ENCODE results near the gene MSGN1.

The MSGN1 gene

GRCh38 chr2:17816396-17817245 lies at the start of gene MSGN1:
Gene MSGN1, plus strand, starts transcription at chr2:17816460. Its CDS starts 59 bp downstream, at chr2:17816519.
- Histone ChIP-seq H3K27ac (ENCODE audit: low read depth, low read length) (no peak within 1 kb of the TSS), H3K9ac (ENCODE audit: low read length) (no peak within 1 kb of the TSS), H3K4me1 (ENCODE audit: insufficient read depth, low read length) (no peaks in the 10 kb centered on the region)

GRCh38 chr2:17768894-17769293 lies 47.4 kb upstream of the MSGN1 start:
- no peaks in the 10 kb centered on the region for H3K27me3 ChIP-seq (ENCODE audit: control insufficient read depth in 1 of 2, insufficient read depth in 2 of 2, low read length in 2 of 2)
- no peak overlapping the region for H3K9ac ChIP-seq (ENCODE audit: low read length)
- no peak overlapping the region for H3K27ac ChIP-seq (ENCODE audit: low read depth, low read length)
- no peaks in the 10 kb centered on the region for H3K4me1 ChIP-seq (ENCODE audit: insufficient read depth, low read length)
- no peaks in the 10 kb centered on the region for H3K36me3 ChIP-seq (ENCODE audit: insufficient read depth, low read length)
- no peaks in the 10 kb centered on the region for H3K9me3 ChIP-seq (ENCODE audit: low read length)
- no peak overlapping the region for H3K4me3 ChIP-seq (ENCODE audit: low read depth in 1 of 2, low read length in 2 of 2)

More at GRCh38 chr2:17816396-17817245, at the start of gene MSGN1:
- no peaks in the 10 kb centered on the region for H3K36me3 ChIP-seq (ENCODE audit: insufficient read depth, low read length)
- H3K4me3 ChIP-seq (ENCODE audit: low read depth in 1 of 2, low read length in 2 of 2), result no peak within 1 kb of the TSS
- no peaks in the 10 kb centered on the region for H3K9me3 ChIP-seq (ENCODE audit: low read length)
- H3K27me3 ChIP-seq (ENCODE audit: control insufficient read depth in 1 of 2, insufficient read depth in 2 of 2, low read length in 2 of 2), result no peaks in the 10 kb centered on the region

GRCh38 chr2:17771956-17772355 lies 44.3 kb upstream of the MSGN1 start:
- H3K9me3 ChIP-seq (ENCODE audit: low read length), result no peaks in the 10 kb centered on the region
- no peak overlapping the region for H3K4me3 ChIP-seq (ENCODE audit: low read depth in 1 of 2, low read length in 2 of 2)
- H3K9ac ChIP-seq (ENCODE audit: low read length), result no peak overlapping the region
- H3K27ac ChIP-seq (ENCODE audit: low read depth, low read length), result no peak overlapping the region
- H3K4me1 ChIP-seq (ENCODE audit: insufficient read depth, low read length), result no peaks in the 10 kb centered on the region
- H3K36me3 ChIP-seq (ENCODE audit: insufficient read depth, low read length), result no peaks in the 10 kb centered on the region
- H3K27me3 ChIP-seq (ENCODE audit: control insufficient read depth in 1 of 2, insufficient read depth in 2 of 2, low read length in 2 of 2), result no peaks in the 10 kb centered on the region

- H3K36me3 ChIP-seq (ENCODE audit: insufficient read depth, low read length), result no peaks in the 10 kb centered on the region
Measured at GRCh38 chr2:17772532-17772931, 43.7 kb upstream of the MSGN1 start.

GRCh38 chr2:17780546-17780945 lies 35.7 kb upstream of the MSGN1 start:
- Histone ChIP-seq H3K4me3 (ENCODE audit: low read depth in 1 of 2, low read length in 2 of 2) (no peak overlapping the region), H3K9me3 (ENCODE audit: low read length) (no peaks in the 10 kb centered on the region), H3K36me3 (ENCODE audit: insufficient read depth, low read length) (no peaks in the 10 kb centered on the region), H3K4me1 (ENCODE audit: insufficient read depth, low read length) (no peaks in the 10 kb centered on the region), H3K9ac (ENCODE audit: low read length) (no peak overlapping the region), H3K27ac (ENCODE audit: low read depth, low read length) (no peak overlapping the region), H3K27me3 (ENCODE audit: control insufficient read depth in 1 of 2, insufficient read depth in 2 of 2, low read length in 2 of 2) (no peaks in the 10 kb centered on the region)

More at GRCh38 chr2:17772532-17772931, 43.7 kb upstream of the MSGN1 start:
- no peak overlapping the region for H3K27ac ChIP-seq (ENCODE audit: low read depth, low read length)
- no peaks in the 10 kb centered on the region for H3K27me3 ChIP-seq (ENCODE audit: control insufficient read depth in 1 of 2, insufficient read depth in 2 of 2, low read length in 2 of 2)
- H3K4me1 ChIP-seq (ENCODE audit: insufficient read depth, low read length), result no peaks in the 10 kb centered on the region
- H3K4me3 ChIP-seq (ENCODE audit: low read depth in 1 of 2, low read length in 2 of 2), result no peak overlapping the region
- H3K9me3 ChIP-seq (ENCODE audit: low read length), result no peaks in the 10 kb centered on the region
- no peak overlapping the region for H3K9ac ChIP-seq (ENCODE audit: low read length)

- H3K4me1 ChIP-seq (ENCODE audit: insufficient read depth, low read length), result no peaks in the 10 kb centered on the region
- no peaks in the 10 kb centered on the region for H3K27me3 ChIP-seq (ENCODE audit: control insufficient read depth in 1 of 2, insufficient read depth in 2 of 2, low read length in 2 of 2)
- no peak overlapping the region for H3K4me3 ChIP-seq (ENCODE audit: low read depth in 1 of 2, low read length in 2 of 2)
- H3K27ac ChIP-seq (ENCODE audit: low read depth, low read length), result no peak overlapping the region
- H3K36me3 ChIP-seq (ENCODE audit: insufficient read depth, low read length), result no peaks in the 10 kb centered on the region
- H3K9ac ChIP-seq (ENCODE audit: low read length), result no peak overlapping the region
- H3K9me3 ChIP-seq (ENCODE audit: low read length), result no peaks in the 10 kb centered on the region
Measured at GRCh38 chr2:17781482-17781881, 34.8 kb upstream of the MSGN1 start.

GRCh38 chr2:17786727-17787126 lies 29.5 kb upstream of the MSGN1 start:
- H3K27ac ChIP-seq (ENCODE audit: low read depth, low read length), result no peak overlapping the region
- no peaks in the 10 kb centered on the region for H3K9me3 ChIP-seq (ENCODE audit: low read length)
- no peak overlapping the region for H3K9ac ChIP-seq (ENCODE audit: low read length)
- H3K4me3 ChIP-seq (ENCODE audit: low read depth in 1 of 2, low read length in 2 of 2), result no peak overlapping the region
- H3K27me3 ChIP-seq (ENCODE audit: control insufficient read depth in 1 of 2, insufficient read depth in 2 of 2, low read length in 2 of 2), result no peaks in the 10 kb centered on the region
- H3K4me1 ChIP-seq (ENCODE audit: insufficient read depth, low read length), result no peaks in the 10 kb centered on the region
- no peaks in the 10 kb centered on the region for H3K36me3 ChIP-seq (ENCODE audit: insufficient read depth, low read length)

- Histone ChIP-seq H3K27ac (ENCODE audit: low read depth, low read length) (no peak overlapping the region), H3K4me1 (ENCODE audit: insufficient read depth, low read length) (no peaks in the 10 kb centered on the region)
Measured at GRCh38 chr2:17788773-17789172, 27.5 kb upstream of the MSGN1 start.

GRCh38 chr2:17790536-17790935 lies 25.7 kb upstream of the MSGN1 start:
- H3K27me3 ChIP-seq (ENCODE audit: control insufficient read depth in 1 of 2, insufficient read depth in 2 of 2, low read length in 2 of 2), result no peaks in the 10 kb centered on the region
- H3K9ac ChIP-seq (ENCODE audit: low read length), result no peak overlapping the region
- no peak overlapping the region for H3K27ac ChIP-seq (ENCODE audit: low read depth, low read length)
- no peaks in the 10 kb centered on the region for H3K9me3 ChIP-seq (ENCODE audit: low read length)
- H3K4me1 ChIP-seq (ENCODE audit: insufficient read depth, low read length), result no peaks in the 10 kb centered on the region
- no peak overlapping the region for H3K4me3 ChIP-seq (ENCODE audit: low read depth in 1 of 2, low read length in 2 of 2)
- no peaks in the 10 kb centered on the region for H3K36me3 ChIP-seq (ENCODE audit: insufficient read depth, low read length)

More at GRCh38 chr2:17788773-17789172, 27.5 kb upstream of the MSGN1 start:
- Histone ChIP-seq H3K9me3 (ENCODE audit: low read length) (no peaks in the 10 kb centered on the region), H3K36me3 (ENCODE audit: insufficient read depth, low read length) (no peaks in the 10 kb centered on the region), H3K9ac (ENCODE audit: low read length) (no peak overlapping the region), H3K4me3 (ENCODE audit: low read depth in 1 of 2, low read length in 2 of 2) (no peak overlapping the region), H3K27me3 (ENCODE audit: control insufficient read depth in 1 of 2, insufficient read depth in 2 of 2, low read length in 2 of 2) (no peaks in the 10 kb centered on the region)

GRCh38 chr2:17791121-17791816 lies 25.0 kb upstream of the MSGN1 start:
- Histone ChIP-seq H3K4me1 (ENCODE audit: insufficient read depth, low read length) (no peaks in the 10 kb centered on the region), H3K27ac (ENCODE audit: low read depth, low read length) (no peak overlapping the region), H3K27me3 (ENCODE audit: control insufficient read depth in 1 of 2, insufficient read depth in 2 of 2, low read length in 2 of 2) (no peaks in the 10 kb centered on the region), H3K9me3 (ENCODE audit: low read length) (no peaks in the 10 kb centered on the region), H3K36me3 (ENCODE audit: insufficient read depth, low read length) (no peaks in the 10 kb centered on the region), H3K4me3 (ENCODE audit: low read depth in 1 of 2, low read length in 2 of 2) (no peak overlapping the region), H3K9ac (ENCODE audit: low read length) (no peak overlapping the region)

- Histone ChIP-seq H3K4me1 (ENCODE audit: insufficient read depth, low read length) (no peaks in the 10 kb centered on the region), H3K27ac (ENCODE audit: low read depth, low read length) (no peak overlapping the region)
Measured at GRCh38 chr2:17791817-17792130, 24.5 kb upstream of the MSGN1 start.

More at GRCh38 chr2:17791817-17792130, 24.5 kb upstream of the MSGN1 start:
- Histone ChIP-seq H3K36me3 (ENCODE audit: insufficient read depth, low read length) (no peaks in the 10 kb centered on the region), H3K27me3 (ENCODE audit: control insufficient read depth in 1 of 2, insufficient read depth in 2 of 2, low read length in 2 of 2) (no peaks in the 10 kb centered on the region), H3K9ac (ENCODE audit: low read length) (no peak overlapping the region), H3K9me3 (ENCODE audit: low read length) (no peaks in the 10 kb centered on the region), H3K4me3 (ENCODE audit: low read depth in 1 of 2, low read length in 2 of 2) (no peak overlapping the region)
